ENCODE measurements around the gene NGF.

DNA sequence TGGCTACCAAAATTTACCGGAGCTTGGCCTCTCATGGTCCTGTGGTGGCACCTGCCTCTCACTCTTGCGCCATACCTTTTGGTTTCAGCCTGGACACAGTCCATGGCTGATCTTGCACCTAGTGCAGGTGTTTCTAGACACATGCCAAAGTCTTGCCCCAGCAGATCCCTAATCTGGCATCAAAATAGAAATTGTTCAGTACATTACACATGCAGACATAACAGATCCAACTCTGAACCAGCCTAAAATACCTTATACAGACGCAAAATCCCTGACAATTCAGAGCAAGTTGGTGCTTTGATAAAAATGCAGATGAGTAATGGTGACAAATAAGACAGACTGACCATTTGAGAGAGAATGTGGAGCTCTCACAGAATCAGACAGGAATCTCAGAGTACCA is 44.1 kb downstream of the NGF start:
- TF ChIP-seq BHLHE40 (IDR thresholded peaks at IDR 0.05; ENCODE audit: low read depth, low read length) (no peak), FOS (IDR thresholded peaks at IDR 0.05; ENCODE audit: low read depth, low read length) (no peak), RCOR1 (IDR thresholded peaks at IDR 0.05; ENCODE audit: insufficient replicate concordance, low read length) (no peak), CEBPB (IDR thresholded peaks at IDR 0.05; ENCODE audit: low read depth, low read length) (peak; percentile 58), POLR2A (IDR thresholded peaks at IDR 0.05; ENCODE audit: low read depth, low read length) (no peak), RFX5 (IDR thresholded peaks at IDR 0.05; ENCODE audit: low read depth, low read length) (no peak)
- TF ChIP-seq, protein P1, sequence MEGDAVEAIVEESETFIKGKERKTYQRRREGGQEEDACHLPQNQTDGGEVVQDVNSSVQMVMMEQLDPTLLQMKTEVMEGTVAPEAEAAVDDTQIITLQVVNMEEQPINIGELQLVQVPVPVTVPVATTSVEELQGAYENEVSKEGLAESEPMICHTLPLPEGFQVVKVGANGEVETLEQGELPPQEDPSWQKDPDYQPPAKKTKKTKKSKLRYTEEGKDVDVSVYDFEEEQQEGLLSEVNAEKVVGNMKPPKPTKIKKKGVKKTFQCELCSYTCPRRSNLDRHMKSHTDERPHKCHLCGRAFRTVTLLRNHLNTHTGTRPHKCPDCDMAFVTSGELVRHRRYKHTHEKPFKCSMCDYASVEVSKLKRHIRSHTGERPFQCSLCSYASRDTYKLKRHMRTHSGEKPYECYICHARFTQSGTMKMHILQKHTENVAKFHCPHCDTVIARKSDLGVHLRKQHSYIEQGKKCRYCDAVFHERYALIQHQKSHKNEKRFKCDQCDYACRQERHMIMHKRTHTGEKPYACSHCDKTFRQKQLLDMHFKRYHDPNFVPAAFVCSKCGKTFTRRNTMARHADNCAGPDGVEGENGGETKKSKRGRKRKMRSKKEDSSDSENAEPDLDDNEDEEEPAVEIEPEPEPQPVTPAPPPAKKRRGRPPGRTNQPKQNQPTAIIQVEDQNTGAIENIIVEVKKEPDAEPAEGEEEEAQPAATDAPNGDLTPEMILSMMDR (conservative IDR thresholded peaks at IDR 0.05; ENCODE audit: low read depth, low read length), result no peak

Data from IMR-90 (cell line).